Stimulated activated CD8-positive, alpha-beta memory T cell treated with anti-CD3 and anti-CD28 coated beads, Interleukin-4, amount 100 ng/mL, for 4 hours (primary cell): Measurements from ENCODE around the gene ZNF544.

Experiments used
- DNase-seq, 2 donors: peaks; one replicate each; pipeline ENCODE4 v3.0.0-alpha.2; 2020; ENCODE audit warnings: low read depth in 2 of 2, low spot score in 1 of 2

ZNF544 gene

DNA sequence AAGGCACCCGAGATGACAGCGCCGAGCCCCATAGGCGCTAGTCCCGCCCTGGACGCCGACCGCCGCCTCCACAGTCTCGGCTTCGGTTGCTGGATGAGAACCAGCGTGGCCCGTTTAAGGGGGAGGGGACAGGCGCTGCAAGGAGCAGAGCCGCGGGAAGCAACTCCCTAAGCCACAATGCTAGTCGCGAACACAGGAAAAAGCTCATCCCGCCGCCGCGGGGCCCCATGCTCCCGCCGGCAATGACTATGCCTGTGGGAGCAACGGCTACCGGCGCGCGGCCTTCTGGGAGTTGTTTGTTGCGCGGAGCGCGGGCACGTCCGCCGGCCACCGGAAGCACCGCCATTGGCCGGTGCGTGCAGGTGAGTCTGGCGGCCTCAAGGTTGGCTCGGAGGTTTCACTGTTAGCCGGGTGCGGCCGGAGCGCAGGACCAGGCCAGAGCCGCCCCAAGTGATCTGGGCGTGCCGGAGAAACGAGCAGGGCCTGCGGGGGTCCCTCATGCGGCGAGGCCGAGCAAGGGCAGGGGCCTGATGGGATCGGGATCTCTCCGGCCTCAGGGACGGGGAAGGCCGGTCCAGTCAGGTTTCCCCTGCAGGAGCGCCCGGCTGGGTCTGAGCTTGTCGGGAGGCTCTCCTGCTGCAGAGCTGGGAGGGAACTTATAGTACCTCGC, at the start of gene ZNF544:
ZNF544 (plus strand) TSS at position 330 of the 670 bp plus-strand sequence. CDS start 15,110 bp downstream, outside the sequence.
- DNase-seq: peak; percentile 13 to 16

DNA sequence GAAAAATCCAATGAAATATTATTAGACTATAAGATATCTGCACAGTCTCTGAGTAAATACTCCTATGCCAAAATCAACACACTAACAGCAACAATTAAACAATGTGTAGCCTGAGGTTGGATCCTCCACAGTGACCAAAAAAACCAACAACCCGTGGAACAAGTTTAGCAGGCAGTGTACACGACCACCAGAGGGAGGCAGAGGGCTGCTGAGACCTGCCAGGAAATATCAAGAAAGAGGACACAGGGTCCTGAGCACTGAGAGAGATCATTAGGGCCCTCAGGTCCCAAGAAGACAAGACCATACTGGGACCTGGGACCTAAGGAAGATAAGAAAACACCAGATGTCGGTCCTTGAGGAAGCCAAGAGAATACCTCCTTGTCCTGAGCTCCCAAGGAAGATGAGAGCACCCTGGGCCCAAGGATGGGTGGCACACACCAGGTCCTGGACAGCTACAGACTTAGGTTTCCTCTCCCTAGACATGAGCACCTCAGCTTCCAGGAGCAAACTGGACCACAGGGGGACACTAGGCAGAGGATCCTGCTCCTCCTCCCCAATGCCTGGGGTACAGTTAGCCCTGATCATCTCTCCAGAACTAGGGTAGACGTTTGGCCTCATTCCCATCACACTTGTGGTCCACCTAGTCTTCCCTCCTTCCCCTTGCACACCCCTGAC, 46.7 kb upstream of the ZNF544 start:
- DNase-seq: peak; percentile 32 to 33

DNA sequence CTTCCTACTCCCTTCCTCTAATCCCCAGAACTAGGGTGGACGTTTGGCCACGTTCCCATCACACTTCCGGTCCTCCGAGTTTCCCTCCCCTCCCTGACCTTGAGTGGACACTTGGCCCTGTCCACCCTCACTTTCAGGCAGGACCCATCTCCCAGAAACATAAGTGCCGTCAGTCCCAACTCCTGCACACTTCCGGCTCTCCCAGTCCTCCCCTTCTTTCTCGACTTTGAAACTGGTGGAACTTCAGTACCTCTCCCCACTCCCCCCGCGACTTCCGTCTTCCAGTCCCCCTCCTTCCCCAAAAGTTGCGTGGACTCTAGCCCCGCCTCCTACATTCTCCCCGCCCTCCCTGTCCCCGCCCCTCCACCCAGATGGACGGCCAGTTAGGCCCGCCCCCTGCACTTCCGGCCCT, 46.1 kb upstream of the ZNF544 start:
- DNase-seq: peak; percentile 63 to 74

DNA sequence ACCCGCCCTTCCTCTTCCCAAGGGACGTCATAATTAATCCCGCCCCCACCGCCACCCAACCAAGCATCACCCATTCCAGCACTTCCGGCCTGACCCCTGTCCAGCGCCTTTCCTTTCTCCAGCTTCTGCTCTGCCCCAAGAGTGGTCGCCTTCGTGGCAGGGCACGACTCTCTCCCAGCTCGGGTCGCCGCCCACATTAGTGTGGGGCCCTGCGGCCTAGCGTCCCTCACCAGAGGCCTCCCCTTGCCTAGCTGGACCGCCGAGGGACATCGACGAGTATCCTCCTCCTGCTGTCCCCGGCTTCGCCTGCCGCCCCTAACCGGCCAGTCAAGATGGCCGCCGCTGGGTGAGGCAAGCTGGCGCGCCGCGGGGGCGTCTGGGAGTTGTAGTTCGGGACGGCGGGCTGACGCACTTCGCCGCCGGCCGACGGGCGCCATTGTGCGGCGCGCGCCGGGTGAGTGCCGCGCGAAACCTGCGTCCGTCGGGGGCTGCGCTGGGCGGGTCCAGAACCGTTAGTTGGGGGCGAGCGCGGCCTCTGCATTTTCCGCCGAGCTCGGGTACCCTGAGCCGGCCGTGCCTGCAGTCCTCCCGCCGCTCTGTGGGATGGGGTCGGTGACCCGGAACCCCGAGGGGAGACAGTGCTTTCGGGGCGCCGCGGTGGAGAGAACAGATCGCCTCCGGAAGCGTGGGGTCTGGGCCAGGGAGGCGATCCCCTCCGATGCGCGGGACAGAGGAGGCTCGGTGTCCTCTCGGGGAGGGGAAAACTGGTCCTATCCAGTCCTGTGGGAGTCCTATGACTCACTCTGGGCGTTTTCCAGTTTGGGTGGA, 45.5 kb upstream of the ZNF544 start, which contains the start of gene ZNF274:
ZNF274 (plus strand) TSS at position 73 of the 828 bp plus-strand sequence. CDS start 905 bp downstream, outside the sequence.
- peak; percentile 81 to 86 for DNase-seq

DNA sequence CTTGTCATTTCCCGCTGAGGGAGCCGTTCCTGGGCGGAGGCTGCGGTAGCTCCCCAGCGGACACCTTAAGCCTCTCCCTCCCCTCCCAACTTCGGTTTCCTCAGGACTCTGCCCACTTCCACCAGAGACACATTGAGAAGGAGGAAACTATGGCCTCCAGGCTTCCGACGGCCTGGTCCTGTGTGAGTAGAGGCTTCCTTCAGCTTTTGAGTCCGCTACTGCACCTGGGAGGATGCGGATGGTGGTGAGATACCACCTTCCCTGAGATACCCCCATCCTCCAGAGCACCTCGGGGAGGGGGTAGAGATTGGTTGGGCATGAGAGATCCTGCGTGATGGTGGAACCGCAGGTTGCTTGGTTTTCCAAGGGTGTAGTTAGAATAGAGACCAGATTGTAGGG, 44.9 kb upstream of the ZNF544 start:
- DNase-seq: no peak

DNA sequence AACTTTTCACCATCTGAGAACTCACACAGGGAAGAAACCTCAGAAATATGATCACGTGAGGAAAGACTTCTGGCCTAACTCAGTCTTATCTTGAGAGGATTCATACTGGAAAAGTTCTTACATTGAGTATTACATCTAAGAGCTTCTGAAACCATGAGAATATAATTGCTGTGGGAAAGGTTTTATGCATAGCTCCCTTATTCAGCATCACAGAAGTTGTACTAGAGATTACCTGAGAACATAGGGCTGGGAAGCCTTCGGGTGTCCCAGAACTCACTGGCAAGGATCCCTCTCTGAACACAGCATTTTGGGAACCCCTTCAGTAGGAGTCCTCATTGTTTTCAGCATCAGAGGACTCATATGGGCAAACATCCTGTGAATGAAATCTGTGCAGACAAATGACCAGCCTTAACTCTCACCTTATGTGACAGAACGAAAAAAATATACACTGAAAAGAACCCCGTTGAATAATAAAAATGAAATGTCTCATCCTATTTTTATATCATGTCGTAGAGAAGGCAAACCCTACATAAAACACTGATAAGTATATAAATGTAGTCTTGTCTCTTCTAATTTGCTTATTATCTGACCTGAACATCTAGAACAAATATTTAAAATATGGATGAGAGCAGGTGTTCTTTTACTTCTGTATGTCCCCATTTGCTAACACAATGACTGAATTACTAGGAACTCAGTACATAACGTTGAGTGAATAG, 31.7 kb upstream of the ZNF544 start:
- no peak for DNase-seq

DNA sequence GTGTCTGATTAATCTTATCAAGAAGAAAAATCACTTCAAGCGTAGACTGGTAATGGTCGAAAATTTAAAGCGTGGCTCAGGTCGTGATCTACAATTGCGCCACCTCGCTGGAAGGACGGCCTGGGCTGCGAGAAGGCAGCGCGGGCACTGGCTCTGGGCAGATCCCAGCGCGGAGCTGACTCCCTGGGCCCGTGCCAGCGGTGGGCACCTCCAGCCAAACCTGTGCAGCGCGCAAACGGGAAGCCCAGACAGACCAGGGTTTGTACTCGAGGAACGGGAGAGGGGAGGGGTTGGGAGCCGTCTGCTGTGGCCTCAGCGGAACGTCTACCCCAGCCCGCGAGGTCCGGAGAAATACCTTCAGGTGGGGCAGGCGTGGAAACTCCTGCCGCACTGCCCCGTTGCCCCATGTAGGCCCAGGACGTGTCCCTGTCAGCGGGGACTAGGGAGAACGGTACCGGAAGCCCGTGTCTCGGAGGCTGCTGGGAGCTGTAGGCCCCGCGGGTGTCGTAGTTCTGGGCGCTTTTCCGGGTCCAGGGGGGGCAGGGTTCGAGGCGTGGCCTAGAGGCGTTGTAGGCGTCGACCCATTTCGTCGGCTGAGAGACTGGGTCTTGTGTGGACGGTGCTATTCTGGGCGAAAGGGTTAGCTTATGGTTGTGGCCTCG, 24.8 kb upstream of the ZNF544 start:
- DNase-seq: no peak

DNA sequence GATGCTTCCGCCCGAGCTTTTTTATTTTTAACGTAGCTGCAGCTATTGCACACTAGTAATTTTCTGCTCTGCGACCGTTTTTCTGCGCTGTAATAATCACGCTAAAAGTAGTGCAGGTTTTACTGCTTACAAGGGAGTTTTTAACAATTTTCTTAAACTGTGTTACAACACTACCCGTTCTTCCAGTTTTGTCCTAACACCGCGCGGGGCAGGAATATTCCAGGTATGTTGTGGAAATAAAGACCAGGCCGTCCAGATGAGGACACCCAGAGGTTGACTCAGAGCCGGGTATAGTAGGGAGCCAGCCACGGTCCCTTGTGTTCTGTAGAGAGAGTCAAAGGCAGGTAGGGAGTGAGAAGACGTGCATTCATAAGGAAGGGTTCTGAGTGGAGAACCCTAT, 24.1 kb upstream of the ZNF544 start:
- no peak for DNase-seq

DNA sequence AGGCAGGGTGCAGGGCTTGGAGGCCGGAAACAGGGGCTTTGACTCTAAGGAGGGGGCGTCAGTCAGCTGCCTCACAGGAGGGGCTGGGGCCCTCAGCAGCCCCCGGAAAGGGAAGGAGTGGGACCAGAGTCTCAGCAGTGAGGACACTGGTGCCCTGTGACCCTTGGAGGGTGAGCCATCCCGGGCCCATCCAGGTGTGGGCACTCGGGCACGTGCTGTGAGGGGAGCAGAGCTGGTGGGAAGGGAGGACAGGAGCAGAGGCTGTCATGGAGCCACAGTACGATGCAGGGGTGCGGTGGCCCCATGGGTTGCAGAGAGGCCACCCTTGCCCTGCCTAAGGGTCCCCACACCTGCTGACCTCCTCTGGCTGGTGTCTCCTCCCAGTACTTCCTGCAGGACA, 19.1 kb upstream of the ZNF544 start:
- no peak for DNase-seq

DNA sequence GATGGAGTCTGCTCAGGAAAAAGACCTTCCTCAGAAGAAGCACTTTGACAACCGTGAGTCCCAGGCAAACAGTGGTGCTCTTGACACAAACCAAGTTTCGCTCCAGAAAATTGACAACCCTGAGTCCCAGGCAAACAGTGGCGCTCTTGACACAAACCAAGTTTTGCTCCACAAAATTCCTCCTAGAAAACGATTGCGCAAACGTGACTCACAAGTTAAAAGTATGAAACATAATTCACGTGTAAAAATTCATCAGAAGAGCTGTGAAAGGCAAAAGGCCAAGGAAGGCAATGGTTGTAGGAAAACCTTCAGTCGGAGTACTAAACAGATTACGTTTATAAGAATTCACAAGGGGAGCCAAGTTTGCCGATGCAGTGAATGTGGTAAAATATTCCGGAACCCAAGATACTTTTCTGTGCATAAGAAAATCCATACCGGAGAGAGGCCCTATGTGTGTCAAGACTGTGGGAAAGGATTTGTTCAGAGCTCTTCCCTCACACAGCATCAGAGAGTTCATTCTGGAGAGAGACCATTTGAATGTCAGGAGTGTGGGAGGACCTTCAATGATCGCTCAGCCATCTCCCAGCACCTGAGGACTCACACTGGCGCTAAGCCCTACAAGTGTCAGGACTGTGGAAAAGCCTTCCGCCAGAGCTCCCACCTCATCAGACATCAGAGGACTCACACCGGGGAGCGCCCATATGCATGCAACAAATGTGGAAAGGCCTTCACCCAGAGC, 16.2 kb upstream of the ZNF544 start:
- DNase-seq: no peak

DNA sequence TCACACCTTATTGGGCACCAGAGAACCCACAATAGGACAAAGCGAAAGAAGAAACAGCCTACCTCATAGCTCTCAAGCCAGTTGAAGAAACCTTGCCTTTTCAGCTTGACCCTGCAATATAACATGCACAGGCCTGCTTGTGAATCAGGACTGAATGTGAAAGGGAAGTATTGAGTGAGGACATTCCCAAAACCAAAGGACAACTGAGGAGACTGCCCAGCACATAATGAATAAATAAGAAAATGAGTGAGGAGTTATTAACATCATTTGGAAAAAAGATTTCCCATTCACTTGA, 15.7 kb upstream of the ZNF544 start:
- no peak for DNase-seq

DNA sequence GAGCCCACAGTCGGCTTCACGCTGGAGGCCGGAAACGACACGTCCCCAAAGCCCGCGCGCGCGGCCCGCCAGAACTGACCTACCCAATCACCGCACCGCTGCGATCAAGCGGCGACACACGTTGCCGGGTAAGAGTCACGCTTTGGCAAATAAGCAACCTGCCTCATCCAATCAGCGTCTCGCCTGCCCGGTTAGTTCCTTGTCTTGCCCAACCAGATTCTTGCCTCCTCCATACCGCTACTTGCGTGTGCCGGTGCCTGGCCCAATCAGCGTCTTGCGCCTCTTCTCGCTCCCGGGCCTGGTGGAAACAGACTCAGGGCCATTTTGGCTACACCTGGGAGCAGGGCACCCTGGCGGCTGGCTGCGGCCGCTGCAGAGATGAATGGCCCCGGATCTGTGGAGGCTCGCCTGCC, 11.6 kb upstream of the ZNF544 start:
- no peak for DNase-seq

DNA sequence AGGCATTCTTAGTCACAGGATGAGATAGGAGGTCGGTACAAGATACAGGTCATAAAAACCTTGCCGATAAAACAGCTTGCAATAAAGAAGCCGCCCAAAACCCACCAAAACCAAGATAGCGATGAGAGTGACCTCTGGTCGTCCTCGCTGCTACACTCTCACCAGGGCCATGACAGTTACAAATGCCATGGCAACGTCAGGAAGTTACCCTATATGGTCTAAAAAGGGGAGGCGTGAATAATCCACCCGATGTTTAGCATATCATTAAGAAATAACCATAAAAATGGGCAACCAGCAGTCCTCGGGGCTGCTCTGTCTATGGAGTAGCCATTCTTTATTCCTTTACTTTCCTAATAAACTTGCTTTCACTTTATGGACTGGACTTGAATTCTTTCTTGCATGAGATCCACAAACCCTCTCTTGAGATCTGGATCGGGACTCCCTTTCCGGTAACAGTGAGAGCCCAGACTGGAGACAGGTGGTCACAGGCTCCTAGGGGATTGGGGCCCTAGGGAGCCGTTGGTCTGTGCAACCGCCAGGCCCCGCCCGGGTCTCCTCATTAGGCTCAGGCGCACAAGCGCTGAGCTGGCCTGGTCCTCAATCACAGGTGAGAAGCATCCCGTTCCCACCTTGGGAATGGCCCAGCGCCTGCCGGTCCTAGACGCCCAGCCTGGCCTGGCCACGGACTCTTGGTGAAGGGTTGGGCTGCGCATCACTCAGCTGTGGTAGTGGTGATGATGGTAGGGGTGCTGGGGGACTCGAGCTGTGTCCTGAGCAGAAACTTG, 10.9 kb upstream of the ZNF544 start:
- DNase-seq: no peak

DNA sequence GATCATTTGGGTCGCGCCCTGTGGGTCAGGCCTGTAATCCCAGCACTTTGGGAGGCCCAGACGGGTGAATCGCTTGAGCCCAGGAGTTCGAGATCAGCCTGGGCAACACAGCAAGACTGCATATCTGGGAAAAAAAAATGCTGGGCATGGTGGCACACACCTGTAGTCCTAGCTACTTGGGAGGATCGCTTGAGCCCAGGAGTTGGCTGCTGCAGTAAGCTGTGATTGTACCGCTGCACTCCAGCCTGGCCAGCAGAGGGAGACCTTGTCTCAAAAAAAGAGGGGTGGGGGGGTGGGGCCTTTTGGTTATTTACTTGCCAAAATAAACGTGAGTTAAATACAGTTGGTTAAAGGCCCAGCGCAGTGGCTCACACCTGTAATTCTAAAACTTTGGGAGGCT, 9.8 kb upstream of the ZNF544 start:
- DNase-seq: no peak

DNA sequence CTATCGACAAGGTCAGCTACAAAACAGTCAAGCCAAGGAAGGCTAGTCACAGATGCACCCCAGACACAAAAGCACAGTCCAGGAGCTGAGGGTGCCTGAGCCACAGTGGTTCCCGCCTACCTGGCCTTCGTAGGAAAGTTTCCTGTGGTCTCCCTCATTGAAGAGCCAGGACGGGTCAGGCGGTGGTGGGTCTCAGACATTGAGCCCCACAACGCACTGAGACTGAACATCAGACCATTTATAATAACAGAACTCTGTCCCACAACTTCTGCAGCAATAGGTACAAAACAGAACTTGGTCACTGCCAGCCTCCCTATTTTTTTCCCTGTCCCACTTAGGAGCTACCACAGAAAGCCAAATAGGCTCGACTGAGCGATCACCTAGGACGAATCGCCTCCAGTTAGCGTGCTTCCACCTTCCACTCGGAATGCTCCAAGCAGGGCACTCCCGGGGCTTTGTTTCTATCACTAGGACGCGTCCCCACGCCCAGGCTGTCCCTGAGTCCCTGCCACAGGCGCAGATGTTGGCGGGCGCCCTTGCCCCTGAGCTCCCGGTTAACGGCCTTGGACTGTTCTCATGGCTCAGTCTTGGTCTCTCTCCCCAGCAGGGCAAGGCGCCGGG, 640 bp upstream of the ZNF544 start:
- no peak for DNase-seq

DNA sequence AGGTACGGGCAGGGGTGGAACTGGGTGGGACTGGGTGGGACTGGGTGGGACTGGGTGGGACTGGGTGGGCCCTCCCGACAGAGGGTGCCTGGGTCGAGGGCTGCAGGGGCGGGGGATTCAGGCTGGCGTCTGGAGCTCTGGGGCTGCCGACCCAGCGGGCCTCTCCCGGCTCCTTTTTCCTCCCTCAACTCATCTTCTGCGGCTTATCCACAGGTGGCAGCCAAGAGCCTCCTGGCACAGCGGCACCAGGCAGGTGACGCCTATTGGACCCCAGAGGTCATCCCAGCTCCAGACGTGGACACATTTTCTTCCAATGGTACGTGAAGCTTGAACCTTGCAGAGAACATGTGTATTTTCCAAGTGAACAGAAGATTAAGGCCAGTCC, 533 bp downstream of the ZNF544 start:
- DNase-seq: no peak

DNA sequence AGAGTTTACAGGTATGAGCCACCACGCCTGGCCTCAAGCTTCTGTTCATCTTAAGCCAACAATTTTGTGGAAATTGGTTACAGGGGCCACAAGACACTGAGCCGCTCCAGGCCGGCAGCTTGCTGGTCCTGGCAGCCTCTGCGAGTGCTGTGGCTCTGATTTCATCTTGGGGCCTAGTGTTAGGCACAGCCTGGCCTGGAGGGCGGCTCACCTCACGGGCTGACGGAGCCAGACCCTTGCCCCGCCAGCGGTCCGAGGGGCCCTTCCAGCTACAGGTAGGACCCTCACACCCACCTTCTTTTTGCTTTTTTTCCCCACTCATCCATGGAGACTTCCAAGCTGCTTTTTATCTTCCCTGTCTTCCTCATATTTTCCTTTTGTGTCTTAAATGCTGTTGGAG, 8.6 kb downstream of the ZNF544 start:
- no peak for DNase-seq

DNA sequence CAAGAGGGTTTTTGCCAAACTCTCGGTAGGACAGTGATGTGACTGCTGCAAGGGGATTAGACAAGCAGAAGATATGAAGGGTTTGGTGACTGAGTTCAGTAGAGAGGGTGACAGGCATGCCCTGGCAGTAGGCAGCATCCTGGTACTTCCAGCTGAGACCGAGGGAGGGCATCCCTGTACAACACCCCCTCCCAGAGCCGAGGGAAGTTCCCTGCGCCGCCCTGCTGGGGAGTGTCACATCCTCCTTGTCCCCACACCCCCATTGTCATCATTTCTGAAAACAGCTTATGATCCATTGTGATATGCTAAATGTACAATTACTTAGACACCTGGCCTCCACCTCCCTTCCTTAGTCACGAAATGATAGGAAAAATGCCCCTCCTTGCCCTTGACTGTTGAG, 14.6 kb downstream of the ZNF544 start:
- DNase-seq: no peak

DNA sequence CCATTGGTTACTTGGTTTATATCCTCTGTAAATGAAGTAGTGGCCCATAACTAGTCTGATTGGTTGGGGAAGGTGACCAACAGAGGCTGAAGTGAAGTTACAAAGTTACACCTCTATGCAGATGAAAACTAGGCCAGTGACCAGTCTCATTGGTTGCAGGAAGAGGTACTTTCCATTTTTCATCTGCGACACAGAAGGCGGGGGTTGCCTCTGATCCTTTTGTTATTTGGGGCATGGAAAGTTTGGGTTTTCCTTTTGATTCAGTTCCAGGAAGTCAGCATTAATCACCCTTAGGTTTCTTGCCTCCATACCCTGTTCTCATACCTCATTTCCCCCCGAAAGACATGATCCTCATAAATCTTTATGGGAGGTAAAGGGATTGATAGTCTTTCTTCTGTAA, 20.2 kb downstream of the ZNF544 start:
- DNase-seq: no peak
